ENCODE data around the gene POLA2. TPM values are rescaled to one million over a fixed set of nuclear protein-coding genes. Genes with fewer than 3 reads are reported as not detected.

The POLA2 gene
- total RNA-seq, 1 experiment from 2014 or later, result 37.7 TPM

DNA sequence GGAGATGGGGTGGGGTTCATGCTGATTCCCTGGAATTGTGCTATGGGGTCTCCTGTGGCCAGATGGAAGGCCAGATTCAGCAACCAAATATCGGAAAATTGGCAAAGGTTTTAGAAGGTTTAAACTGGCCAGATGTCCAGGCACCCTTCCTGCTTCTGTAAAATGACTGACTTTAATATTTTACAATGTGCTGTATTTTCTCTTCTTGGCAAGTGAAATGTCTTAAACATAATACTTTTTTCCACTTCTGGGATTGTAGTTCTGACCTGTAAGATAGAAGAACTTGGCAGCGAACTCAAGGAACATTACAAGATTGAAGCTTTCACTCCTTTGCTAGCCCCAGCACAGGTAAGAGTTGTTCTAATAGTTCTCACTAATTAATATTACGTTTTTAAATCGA is 17.5 kb downstream of the POLA2 start:
- TF ChIP-seq, protein P1, sequence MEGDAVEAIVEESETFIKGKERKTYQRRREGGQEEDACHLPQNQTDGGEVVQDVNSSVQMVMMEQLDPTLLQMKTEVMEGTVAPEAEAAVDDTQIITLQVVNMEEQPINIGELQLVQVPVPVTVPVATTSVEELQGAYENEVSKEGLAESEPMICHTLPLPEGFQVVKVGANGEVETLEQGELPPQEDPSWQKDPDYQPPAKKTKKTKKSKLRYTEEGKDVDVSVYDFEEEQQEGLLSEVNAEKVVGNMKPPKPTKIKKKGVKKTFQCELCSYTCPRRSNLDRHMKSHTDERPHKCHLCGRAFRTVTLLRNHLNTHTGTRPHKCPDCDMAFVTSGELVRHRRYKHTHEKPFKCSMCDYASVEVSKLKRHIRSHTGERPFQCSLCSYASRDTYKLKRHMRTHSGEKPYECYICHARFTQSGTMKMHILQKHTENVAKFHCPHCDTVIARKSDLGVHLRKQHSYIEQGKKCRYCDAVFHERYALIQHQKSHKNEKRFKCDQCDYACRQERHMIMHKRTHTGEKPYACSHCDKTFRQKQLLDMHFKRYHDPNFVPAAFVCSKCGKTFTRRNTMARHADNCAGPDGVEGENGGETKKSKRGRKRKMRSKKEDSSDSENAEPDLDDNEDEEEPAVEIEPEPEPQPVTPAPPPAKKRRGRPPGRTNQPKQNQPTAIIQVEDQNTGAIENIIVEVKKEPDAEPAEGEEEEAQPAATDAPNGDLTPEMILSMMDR (conservative IDR thresholded peaks at IDR 0.05), result no peak
- Histone ChIP-seq H2BK20ac (ENCODE audit: low read depth, low read length, poor library complexity, severe bottlenecking) (no peak overlapping the region), H2AFZ (ENCODE audit: low read length) (no peak overlapping the region)

More for the DNA sequence above, 17.5 kb downstream of the POLA2 start:
- no peak overlapping the region for H3K4me2 ChIP-seq (ENCODE audit: insufficient read depth, insufficient read length, low read length)
- no peak overlapping the region for H3K56ac ChIP-seq (ENCODE audit: insufficient read length, low read depth, low read length)
- H3K9me3 ChIP-seq (ENCODE audit: control insufficient read depth, low read depth, low read length), result no peaks in the 10 kb centered on the region
- no peak overlapping the region for H3K14ac ChIP-seq (ENCODE audit: insufficient read depth, low read length)
- no peaks in the 10 kb centered on the region for H3K27me3 Mint-ChIP-seq (ENCODE audit: low read depth)
- peaks cover 0 to 3% of the 10 kb centered on the region in 2 experiments; a peak in 1 of 4 replicates for H3K4me1 Mint-ChIP-seq
- no peaks in the 10 kb centered on the region for H3K27me3 ChIP-seq (ENCODE audit: insufficient read depth, low read length)
- no peak overlapping the region for H2BK120ac ChIP-seq (ENCODE audit: low read depth, low read length, poor library complexity, severe bottlenecking)
- no peak overlapping the region for H3K27ac ChIP-seq (ENCODE audit: insufficient read length, low read depth, low read length)
- no peak overlapping the region for H3T11ph ChIP-seq (ENCODE audit: low read length)
- H3K36me3 Mint-ChIP-seq (ENCODE audit: insufficient read depth in 1 of 3, low read depth in 3 of 3), result peaks cover 27 to 83% (median 74%) of the 10 kb centered on the region in 3 experiments; a peak in 6 of 7 replicates
- no peak overlapping the region for H4K91ac ChIP-seq (ENCODE audit: insufficient read length, low read depth, low read length)
- H3K18ac ChIP-seq (ENCODE audit: insufficient read length, low read depth, low read length), result no peak overlapping the region
- no peak overlapping the region for H4K8ac ChIP-seq (replicated peaks; ENCODE audit: insufficient read length, low read depth, low read length)
- no peak overlapping the region for H3K23ac ChIP-seq (ENCODE audit: insufficient read length, low read depth, low read length)
- H3K79me1 ChIP-seq (ENCODE audit: insufficient read depth, low read depth, low read length, poor library complexity, severe bottlenecking), result no peaks in the 10 kb centered on the region
- H2BK5ac ChIP-seq (ENCODE audit: insufficient read length, low read length), result no peak overlapping the region
- no peaks in the 10 kb centered on the region for H3K79me2 ChIP-seq (ENCODE audit: insufficient read depth, low read length)
- no CpG with 5 or more reads among the region's 4 CpGs for WGBS (ENCODE audit: extremely low coverage, insufficient read length, low lambda C conversion rate)
- no peak overlapping the region for H4K5ac ChIP-seq (ENCODE audit: insufficient read length, low read depth, low read length)
- H3K23me2 ChIP-seq (ENCODE audit: insufficient read length, low read depth, low read length, poor library complexity, severe bottlenecking), result no peaks in the 10 kb centered on the region
- no peak overlapping the region for H2AK5ac ChIP-seq (ENCODE audit: insufficient read length, low read length)
- DNase-seq, result no peak
- H2BK15ac ChIP-seq (ENCODE audit: low read depth, low read length), result no peak overlapping the region
- no peak overlapping the region for H3K4me3 Mint-ChIP-seq
- H3K9me3 Mint-ChIP-seq, result no peaks in the 10 kb centered on the region
- H3K4me1 ChIP-seq (ENCODE audit: insufficient read depth, low read length), result no peaks in the 10 kb centered on the region
- H3K27ac Mint-ChIP-seq, result no peak overlapping the region; a peak in 1 of 7 replicates
- H3K4ac ChIP-seq (ENCODE audit: low read depth, low read length), result no peak overlapping the region
- no peak overlapping the region for H3K9ac ChIP-seq (ENCODE audit: extremely low read depth, insufficient read length, low read length)
- H4K20me1 ChIP-seq (ENCODE audit: control insufficient read depth, insufficient read depth, insufficient read length), result no peaks in the 10 kb centered on the region
- no peak overlapping the region for H2BK12ac ChIP-seq (ENCODE audit: insufficient read length, low read depth, low read length)

Data from H9 (cell line).